Measurements from ENCODE around the gene TSPAN11. TPM values are rescaled to one million over a fixed set of nuclear protein-coding genes. Genes with fewer than 3 reads are reported as not detected.

TSPAN11 gene
- total RNA-seq, 5 donors from 2014 or later (not counting 1 experiment from before 2014, with no cell fraction given), result not detected

- Histone ChIP-seq H3K36me3 (ENCODE audit: control insufficient read depth in 2 of 2, extremely low read depth in 1 of 2, insufficient read depth in 1 of 2, low read length in 1 of 2) (no peaks in the 10 kb centered on the region), H3K9me3 (no peaks in the 10 kb centered on the region), H3K4me1 (ENCODE audit: control insufficient read depth in 1 of 2, extremely low read depth in 1 of 2, insufficient read depth in 2 of 2, low read length in 2 of 2) (no peaks in the 10 kb centered on the region), H3K27ac (ENCODE audit: low read length) (no peak overlapping the region), H3K4me3 (ENCODE audit: control insufficient read depth in 1 of 2, extremely low read depth in 1 of 2, low read length in 1 of 2) (no peak overlapping the region), H3K27me3 (replicated peaks in 1 of 2; ENCODE audit: control insufficient read depth in 2 of 2, extremely low read depth in 1 of 2, insufficient read depth in 2 of 2, low read length in 1 of 2) (peaks cover 0 to 23% of the 10 kb centered on the region in 2 experiments)
- Mint-ChIP-seq H3K27me3 (peaks cover 18 to 26% of the 10 kb centered on the region in 2 donors), H3K4me1 (no peaks in the 10 kb centered on the region), H3K9me3 (no peaks in the 10 kb centered on the region), H3K4me3 (no peak overlapping the region), H3K36me3 (no peaks in the 10 kb centered on the region), H3K27ac (no peak overlapping the region)
- POLR2A ChIA-PET, result no interaction called here
- ATAC-seq (replicated peaks in 1 of 4) (no peak), DNase-seq (no peak)
- 88% methylated on average over 3 of the region's 5 CpGs for WGBS (ENCODE audit: insufficient coverage)
- CTCF ChIA-PET, result no interaction called here
Measured at GRCh38 chr12:30968211-30968610, 41.7 kb downstream of the TSPAN11 start.

- H3K4me1 Mint-ChIP-seq, result no peaks in the 10 kb centered on the region
- no peaks in the 10 kb centered on the region for H3K36me3 Mint-ChIP-seq
- ChIA-PET CTCF (no interaction called here), POLR2A (no interaction called here)
- H3K4me1 ChIP-seq (ENCODE audit: control insufficient read depth in 1 of 2, extremely low read depth in 1 of 2, insufficient read depth in 2 of 2, low read length in 2 of 2), result no peaks in the 10 kb centered on the region
- H3K9me3 ChIP-seq, result no peaks in the 10 kb centered on the region
- H3K36me3 ChIP-seq (ENCODE audit: control insufficient read depth in 2 of 2, extremely low read depth in 1 of 2, insufficient read depth in 1 of 2, low read length in 1 of 2), result no peaks in the 10 kb centered on the region
- no peaks in the 10 kb centered on the region for H3K9me3 Mint-ChIP-seq
- H3K4me3 Mint-ChIP-seq, result no peak overlapping the region
- H3K4me3 ChIP-seq (ENCODE audit: control insufficient read depth in 1 of 2, extremely low read depth in 1 of 2, low read length in 1 of 2), result no peak overlapping the region
- DNase-seq (no peak), ATAC-seq (replicated peaks in 1 of 4) (no peak)
- WGBS (ENCODE audit: insufficient coverage), result 54% methylated on average over 2 of the region's 3 CpGs
- H3K27me3 Mint-ChIP-seq, result peaks cover 17 to 26% of the 10 kb centered on the region in 2 donors
- H3K27me3 ChIP-seq (replicated peaks in 1 of 2; ENCODE audit: control insufficient read depth in 2 of 2, extremely low read depth in 1 of 2, insufficient read depth in 2 of 2, low read length in 1 of 2), result peaks cover 0 to 23% of the 10 kb centered on the region in 2 experiments
- H3K27ac ChIP-seq (ENCODE audit: low read length), result no peak overlapping the region
- H3K27ac Mint-ChIP-seq, result no peak overlapping the region
Measured at GRCh38 chr12:30969006-30969405, 42.5 kb downstream of the TSPAN11 start.

GRCh38 chr12:30969606-30970395 lies 43.3 kb downstream of the TSPAN11 start:
- Histone ChIP-seq H3K4me3 (ENCODE audit: control insufficient read depth in 1 of 2, extremely low read depth in 1 of 2, low read length in 1 of 2) (no peak overlapping the region), H3K27me3 (replicated peaks in 1 of 2; ENCODE audit: control insufficient read depth in 2 of 2, extremely low read depth in 1 of 2, insufficient read depth in 2 of 2, low read length in 1 of 2) (peaks cover 0 to 23% of the 10 kb centered on the region in 2 experiments), H3K27ac (ENCODE audit: low read length) (no peak overlapping the region), H3K36me3 (ENCODE audit: control insufficient read depth in 2 of 2, extremely low read depth in 1 of 2, insufficient read depth in 1 of 2, low read length in 1 of 2) (no peaks in the 10 kb centered on the region), H3K4me1 (ENCODE audit: control insufficient read depth in 1 of 2, extremely low read depth in 1 of 2, insufficient read depth in 2 of 2, low read length in 2 of 2) (no peaks in the 10 kb centered on the region), H3K9me3 (no peaks in the 10 kb centered on the region)
- no peak overlapping the region for H3K27ac Mint-ChIP-seq
- no peak overlapping the region for H3K4me3 Mint-ChIP-seq
- no peaks in the 10 kb centered on the region for H3K4me1 Mint-ChIP-seq
- ChIA-PET POLR2A (no interaction called here), CTCF (no interaction called here)
- H3K27me3 Mint-ChIP-seq, result peaks cover 15 to 21% of the 10 kb centered on the region in 2 donors
- DNase-seq (no peak), ATAC-seq (replicated peaks in 1 of 4) (no peak)
- no peaks in the 10 kb centered on the region for H3K9me3 Mint-ChIP-seq
- 84% methylated on average over 2 of the region's 5 CpGs for WGBS (ENCODE audit: insufficient coverage)
- H3K36me3 Mint-ChIP-seq, result no peaks in the 10 kb centered on the region

- Histone ChIP-seq H3K4me3 (ENCODE audit: control insufficient read depth in 1 of 2, extremely low read depth in 1 of 2, low read length in 1 of 2) (no peak overlapping the region), H3K27ac (ENCODE audit: low read length) (no peak overlapping the region), H3K36me3 (ENCODE audit: control insufficient read depth in 2 of 2, extremely low read depth in 1 of 2, insufficient read depth in 1 of 2, low read length in 1 of 2) (no peaks in the 10 kb centered on the region), H3K9me3 (no peaks in the 10 kb centered on the region), H3K27me3 (replicated peaks in 1 of 2; ENCODE audit: control insufficient read depth in 2 of 2, extremely low read depth in 1 of 2, insufficient read depth in 2 of 2, low read length in 1 of 2) (peaks cover 0 to 24% of the 10 kb centered on the region in 2 experiments), H3K4me1 (ENCODE audit: control insufficient read depth in 1 of 2, extremely low read depth in 1 of 2, insufficient read depth in 2 of 2, low read length in 2 of 2) (no peaks in the 10 kb centered on the region)
- H3K36me3 Mint-ChIP-seq, result no peaks in the 10 kb centered on the region
- H3K9me3 Mint-ChIP-seq, result no peaks in the 10 kb centered on the region
- POLR2A ChIA-PET, result no interaction called here
- H3K4me3 Mint-ChIP-seq, result no peak overlapping the region
- no peak for DNase-seq
- no peak for ATAC-seq (replicated peaks in 1 of 4)
- no peaks in the 10 kb centered on the region for H3K4me1 Mint-ChIP-seq
- CTCF ChIA-PET, result no interaction called here
- WGBS (ENCODE audit: insufficient coverage), result 0% methylated on average over 2 of the region's 7 CpGs
- peaks cover 15 to 25% of the 10 kb centered on the region in 2 donors for H3K27me3 Mint-ChIP-seq
- no peak overlapping the region for H3K27ac Mint-ChIP-seq
Measured at GRCh38 chr12:30970559-30971197, 44.1 kb downstream of the TSPAN11 start.

GRCh38 chr12:30972035-30972434 lies 45.5 kb downstream of the TSPAN11 start:
- H3K4me3 ChIP-seq (ENCODE audit: control insufficient read depth in 1 of 2, extremely low read depth in 1 of 2, low read length in 1 of 2), result no peak overlapping the region
- no peaks in the 10 kb centered on the region for H3K9me3 ChIP-seq
- CTCF ChIA-PET, result interaction anchor here in 1 of 2 donors (0.5 kb wide), 1 partner anchor 474 kb away, joined by 5 read pairs; no protein-coding TSS in a partner anchor
- H3K4me1 ChIP-seq (ENCODE audit: control insufficient read depth in 1 of 2, extremely low read depth in 1 of 2, insufficient read depth in 2 of 2, low read length in 2 of 2), result no peaks in the 10 kb centered on the region
- ATAC-seq (replicated peaks in 1 of 4) (no peak), DNase-seq (no peak)
- no peaks in the 10 kb centered on the region for H3K4me1 Mint-ChIP-seq
- H3K27me3 Mint-ChIP-seq, result peaks cover 15 to 25% of the 10 kb centered on the region in 2 donors
- no peak overlapping the region for H3K27ac Mint-ChIP-seq
- no peaks in the 10 kb centered on the region for H3K9me3 Mint-ChIP-seq
- H3K36me3 ChIP-seq (ENCODE audit: control insufficient read depth in 2 of 2, extremely low read depth in 1 of 2, insufficient read depth in 1 of 2, low read length in 1 of 2), result no peaks in the 10 kb centered on the region
- H3K4me3 Mint-ChIP-seq, result no peak overlapping the region
- POLR2A ChIA-PET, result no interaction called here
- peaks cover 0 to 22% of the 10 kb centered on the region in 2 experiments for H3K27me3 ChIP-seq (replicated peaks in 1 of 2; ENCODE audit: control insufficient read depth in 2 of 2, extremely low read depth in 1 of 2, insufficient read depth in 2 of 2, low read length in 1 of 2)
- no peak overlapping the region for H3K27ac ChIP-seq (ENCODE audit: low read length)
- WGBS (ENCODE audit: insufficient coverage), result 73% methylated on average over 6 of the region's 6 CpGs
- H3K36me3 Mint-ChIP-seq, result no peaks in the 10 kb centered on the region

GRCh38 chr12:30973175-30973574 lies 46.6 kb downstream of the TSPAN11 start:
- ChIA-PET CTCF (no interaction called here), POLR2A (no interaction called here)
- Mint-ChIP-seq H3K9me3 (no peaks in the 10 kb centered on the region), H3K27ac (no peak overlapping the region), H3K4me1 (no peaks in the 10 kb centered on the region), H3K27me3 (peaks cover 15 to 25% of the 10 kb centered on the region in 2 donors), H3K4me3 (no peak overlapping the region), H3K36me3 (no peaks in the 10 kb centered on the region)
- Histone ChIP-seq H3K36me3 (ENCODE audit: control insufficient read depth in 2 of 2, extremely low read depth in 1 of 2, insufficient read depth in 1 of 2, low read length in 1 of 2) (no peaks in the 10 kb centered on the region), H3K4me1 (ENCODE audit: control insufficient read depth in 1 of 2, extremely low read depth in 1 of 2, insufficient read depth in 2 of 2, low read length in 2 of 2) (no peaks in the 10 kb centered on the region), H3K27me3 (replicated peaks in 1 of 2; ENCODE audit: control insufficient read depth in 2 of 2, extremely low read depth in 1 of 2, insufficient read depth in 2 of 2, low read length in 1 of 2) (peaks cover 0 to 22% of the 10 kb centered on the region in 2 experiments), H3K9me3 (no peaks in the 10 kb centered on the region), H3K4me3 (ENCODE audit: control insufficient read depth in 1 of 2, extremely low read depth in 1 of 2, low read length in 1 of 2) (no peak overlapping the region), H3K27ac (ENCODE audit: low read length) (no peak overlapping the region)
- 75% methylated on average over 6 of the region's 6 CpGs for WGBS (ENCODE audit: insufficient coverage)
- DNase-seq (no peak), ATAC-seq (replicated peaks in 1 of 4) (no peak)

All from T-cell (primary cell).